Measurements from ENCODE around the gene F2RL2. TPM values are rescaled to one million over a fixed set of nuclear protein-coding genes. Genes with fewer than 3 reads are reported as not detected.

The F2RL2 gene
- total RNA-seq, 1 donor from 2014 or later = 4.3 TPM

DNA sequence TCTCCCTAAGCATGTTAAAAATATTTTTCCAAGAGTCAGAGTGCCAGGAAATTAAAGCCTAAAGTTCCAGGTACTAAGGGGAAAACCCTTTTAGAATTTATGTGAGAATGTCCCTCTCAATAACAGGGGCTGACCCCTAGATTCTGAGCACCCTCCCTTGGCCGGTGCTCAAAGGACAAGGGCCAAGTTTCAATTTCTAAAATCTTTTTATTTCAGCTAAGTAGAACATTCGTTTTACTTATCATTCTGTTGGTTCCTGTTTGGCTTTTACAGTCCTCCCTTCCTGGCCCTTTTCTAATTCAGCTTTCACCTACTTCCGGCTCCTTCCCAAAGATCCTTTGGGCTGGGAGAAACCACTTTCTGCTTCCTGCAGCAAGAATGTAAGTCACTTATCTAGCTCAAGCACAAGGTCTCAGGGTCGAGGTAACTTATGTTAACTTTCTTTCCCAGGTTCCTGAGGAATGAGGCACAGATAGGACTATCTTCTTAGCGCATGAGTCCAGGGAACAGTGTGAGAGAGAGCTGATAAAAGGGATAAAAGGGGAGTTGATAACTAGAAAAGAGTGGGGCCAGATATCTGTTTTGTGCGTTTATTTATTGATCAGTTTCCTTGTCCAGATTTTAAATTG lies 34.6 kb upstream of the F2RL2 start:
- Mint-ChIP-seq H3K36me3 (peaks cover 9% of the 10 kb centered on the region), H3K27ac (no peak overlapping the region), H3K4me3 (no peak overlapping the region), H3K4me1 (peaks cover 5% of the 10 kb centered on the region), H3K9me3 (no peaks in the 10 kb centered on the region), H3K27me3 (ENCODE audit: insufficient read depth, low read depth) (no peaks in the 10 kb centered on the region)
- H3K9ac ChIP-seq = no peak overlapping the region
- H3F3A ChIP-seq (ENCODE audit: low read depth) = no peaks in the 10 kb centered on the region
- TF ChIP-seq EZH2 (IDR thresholded peaks at IDR 0.05) (no peak), EZH2phosphoT487 (IDR thresholded peaks at IDR 0.05) (no peak)
- TF ChIP-seq, protein P1, sequence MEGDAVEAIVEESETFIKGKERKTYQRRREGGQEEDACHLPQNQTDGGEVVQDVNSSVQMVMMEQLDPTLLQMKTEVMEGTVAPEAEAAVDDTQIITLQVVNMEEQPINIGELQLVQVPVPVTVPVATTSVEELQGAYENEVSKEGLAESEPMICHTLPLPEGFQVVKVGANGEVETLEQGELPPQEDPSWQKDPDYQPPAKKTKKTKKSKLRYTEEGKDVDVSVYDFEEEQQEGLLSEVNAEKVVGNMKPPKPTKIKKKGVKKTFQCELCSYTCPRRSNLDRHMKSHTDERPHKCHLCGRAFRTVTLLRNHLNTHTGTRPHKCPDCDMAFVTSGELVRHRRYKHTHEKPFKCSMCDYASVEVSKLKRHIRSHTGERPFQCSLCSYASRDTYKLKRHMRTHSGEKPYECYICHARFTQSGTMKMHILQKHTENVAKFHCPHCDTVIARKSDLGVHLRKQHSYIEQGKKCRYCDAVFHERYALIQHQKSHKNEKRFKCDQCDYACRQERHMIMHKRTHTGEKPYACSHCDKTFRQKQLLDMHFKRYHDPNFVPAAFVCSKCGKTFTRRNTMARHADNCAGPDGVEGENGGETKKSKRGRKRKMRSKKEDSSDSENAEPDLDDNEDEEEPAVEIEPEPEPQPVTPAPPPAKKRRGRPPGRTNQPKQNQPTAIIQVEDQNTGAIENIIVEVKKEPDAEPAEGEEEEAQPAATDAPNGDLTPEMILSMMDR (IDR thresholded peaks at IDR 0.05) = no peak
- no peak overlapping the region for H2AFZ ChIP-seq (replicated peaks)
- no peak overlapping the region for H3K27ac ChIP-seq
- H3K4me2 ChIP-seq = no peak overlapping the region
- H4K20me1 ChIP-seq (ENCODE audit: low read depth) = no peaks in the 10 kb centered on the region
- H3K4me3 ChIP-seq = no peak overlapping the region
- no peaks in the 10 kb centered on the region for H3K27me3 ChIP-seq
- H3K36me3 ChIP-seq = no peaks in the 10 kb centered on the region
- H3K79me2 ChIP-seq (ENCODE audit: low read depth) = no peaks in the 10 kb centered on the region
- H3K9me3 ChIP-seq (ENCODE audit: low read depth) = no peaks in the 10 kb centered on the region
- peaks cover 7% of the 10 kb centered on the region for H3K4me1 ChIP-seq
- no peak for DNase-seq (ENCODE audit: low spot score)

DNA sequence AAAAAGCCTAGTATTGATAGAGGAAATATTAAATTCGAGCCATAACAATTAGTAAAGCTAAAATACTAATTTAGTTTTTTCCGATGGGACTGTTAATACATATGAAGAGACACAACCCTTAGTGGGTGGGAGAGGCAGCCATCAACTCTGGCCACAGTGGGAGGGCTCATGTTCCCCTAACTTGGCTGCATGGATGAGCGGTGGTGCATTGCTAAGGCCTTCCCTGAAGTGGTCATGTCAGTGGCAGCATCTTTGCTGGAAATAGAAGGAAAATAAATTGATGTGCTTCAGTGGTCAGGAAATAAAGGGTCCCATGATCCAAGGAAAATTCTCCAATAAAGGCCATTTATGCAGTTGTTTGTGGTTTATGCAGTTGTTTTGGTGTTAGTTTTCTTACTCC lies 33.9 kb upstream of the F2RL2 start:
- H3K36me3 ChIP-seq = no peaks in the 10 kb centered on the region
- no peaks in the 10 kb centered on the region for H4K20me1 ChIP-seq (ENCODE audit: low read depth)
- no peak overlapping the region for H3K27ac ChIP-seq
- no peak for DNase-seq (ENCODE audit: low spot score)
- Mint-ChIP-seq H3K27me3 (ENCODE audit: insufficient read depth, low read depth) (no peaks in the 10 kb centered on the region), H3K27ac (no peak overlapping the region), H3K4me1 (peaks cover 5% of the 10 kb centered on the region), H3K9me3 (no peaks in the 10 kb centered on the region), H3K36me3 (peaks cover 9% of the 10 kb centered on the region), H3K4me3 (no peak overlapping the region)
- no peaks in the 10 kb centered on the region for H3K9me3 ChIP-seq (ENCODE audit: low read depth)
- no peak overlapping the region for H3K9ac ChIP-seq
- no peaks in the 10 kb centered on the region for H3K79me2 ChIP-seq (ENCODE audit: low read depth)
- H3K4me3 ChIP-seq = no peak overlapping the region
- H3F3A ChIP-seq (ENCODE audit: low read depth) = no peaks in the 10 kb centered on the region
- peaks cover 7% of the 10 kb centered on the region for H3K4me1 ChIP-seq
- H3K27me3 ChIP-seq = no peaks in the 10 kb centered on the region
- H2AFZ ChIP-seq (replicated peaks) = no peak overlapping the region
- no peak overlapping the region for H3K4me2 ChIP-seq
- TF ChIP-seq EZH2 (IDR thresholded peaks at IDR 0.05) (no peak), EZH2phosphoT487 (IDR thresholded peaks at IDR 0.05) (no peak)
- TF ChIP-seq, protein P1 (IDR thresholded peaks at IDR 0.05) = no peak

DNA sequence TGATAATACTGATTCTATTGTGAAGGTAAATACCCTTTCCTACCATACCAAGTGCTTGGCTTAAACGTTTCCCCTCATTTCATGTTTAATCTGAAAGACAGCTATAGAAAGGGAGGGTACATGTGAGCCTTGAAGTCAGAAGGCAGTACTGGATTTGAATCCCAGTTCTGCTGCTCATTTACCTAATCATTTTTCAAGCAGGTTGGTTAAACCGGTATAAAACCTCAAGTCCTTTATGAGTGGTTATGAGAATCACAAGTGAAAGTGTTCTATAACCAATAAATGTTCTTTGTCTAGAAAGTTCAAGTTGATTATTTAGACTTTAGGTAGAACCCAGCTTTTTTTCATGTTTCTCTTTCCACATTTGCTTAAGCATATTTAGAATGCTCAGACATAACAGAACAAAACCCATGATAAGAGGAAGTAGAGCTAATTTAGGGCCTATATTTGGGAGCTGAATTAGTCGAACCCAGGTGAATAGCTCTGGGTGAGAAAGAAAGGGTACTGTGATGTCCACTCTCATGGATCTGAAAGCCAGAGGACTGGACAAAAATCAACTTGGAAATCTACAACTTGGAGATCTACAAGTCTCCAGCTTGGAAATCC lies 29.7 kb upstream of the F2RL2 start:
- Mint-ChIP-seq H3K4me3 (no peak overlapping the region), H3K4me1 (peaks cover 5% of the 10 kb centered on the region), H3K27ac (no peak overlapping the region), H3K36me3 (peaks cover 15% of the 10 kb centered on the region), H3K27me3 (ENCODE audit: insufficient read depth, low read depth) (no peaks in the 10 kb centered on the region), H3K9me3 (peaks cover 9% of the 10 kb centered on the region)
- H3F3A ChIP-seq (ENCODE audit: low read depth) = no peaks in the 10 kb centered on the region
- no peak overlapping the region for H3K4me2 ChIP-seq
- no peak overlapping the region for H2AFZ ChIP-seq (replicated peaks)
- no peaks in the 10 kb centered on the region for H4K20me1 ChIP-seq (ENCODE audit: low read depth)
- no peaks in the 10 kb centered on the region for H3K36me3 ChIP-seq
- no peaks in the 10 kb centered on the region for H3K4me1 ChIP-seq
- H3K27ac ChIP-seq = no peak overlapping the region
- no peaks in the 10 kb centered on the region for H3K9me3 ChIP-seq (ENCODE audit: low read depth)
- no peaks in the 10 kb centered on the region for H3K27me3 ChIP-seq
- H3K9ac ChIP-seq = no peak overlapping the region
- H3K79me2 ChIP-seq (ENCODE audit: low read depth) = no peaks in the 10 kb centered on the region
- DNase-seq (ENCODE audit: low spot score) = no peak
- H3K4me3 ChIP-seq = no peak overlapping the region
- TF ChIP-seq, protein P1 (IDR thresholded peaks at IDR 0.05) = no peak

All from neural progenitor cell (in vitro differentiated cells).